ENCODE results near the gene GALE. TPM values are rescaled to one million over a fixed set of nuclear protein-coding genes. Genes with fewer than 3 reads are reported as not detected.

Gene GALE
- total and polyA plus RNA-seq, 2 of the 13 experiments (the other 11 are each of a cell fraction or from before 2014, with no cell fraction given) = 85.2 to 88.4 TPM

GRCh38 chr1:23777979-23778814, 22.4 kb downstream of the GALE start, which contains the start of gene PITHD1 (continued):
- TF ChIP-seq PRDM10 (CRISPR knock-in tag; IDR thresholded peaks at IDR 0.05; ENCODE audit: low read depth) = 0 out of 2 replicates have a peak, but pooled peaks have one; percentile 27
- TF ChIP-seq NFRKB (IDR thresholded peaks at IDR 0.05) = no peak
- TF ChIP-seq NR2F1 (CRISPR knock-in tag; IDR thresholded peaks at IDR 0.05) = no peak
- TF ChIP-seq ZBTB39 (CRISPR knock-in tag; IDR thresholded peaks at IDR 0.05) = no peak; the same call in 1 of the 2 replicates
- peak; percentile 88 for TF ChIP-seq KAT8 (CRISPR knock-in tag; IDR thresholded peaks at IDR 0.05)
- 0 out of 2 replicates have a peak, but pooled peaks have one; percentile 22 for TF ChIP-seq HINFP (CRISPR knock-in tag; IDR thresholded peaks at IDR 0.05; ENCODE audit: low read depth)
- peak; percentile 45; the same call in 1 of the 2 replicates for TF ChIP-seq POGK (CRISPR knock-in tag; conservative IDR thresholded peaks at IDR 0.05)
- TF ChIP-seq NR3C1 (CRISPR knock-in tag; IDR thresholded peaks at IDR 0.05) = no peak
- TF ChIP-seq HMGXB3 (CRISPR knock-in tag; IDR thresholded peaks at IDR 0.05; ENCODE audit: borderline replicate concordance) = peak; percentile 65; the same call in 1 of the 2 replicates
- TF ChIP-seq RCOR2 (CRISPR knock-in tag; IDR thresholded peaks at IDR 0.05) = no peak
- TF ChIP-seq ZNF552 (CRISPR knock-in tag; IDR thresholded peaks at IDR 0.05; ENCODE audit: borderline replicate concordance) = peak; percentile 50; the same call in 1 of the 2 replicates
